Ovary (tissue), 9 donors: ENCODE data around the gene TECTB. TPM values are rescaled to one million over a fixed set of nuclear protein-coding genes. Genes with fewer than 3 reads are reported as not detected.

Experiments
- DNase-seq, 5 donors: peaks; one replicate each; pipeline ENCODE4 v3.0.0-alpha.2; 2019 to 2020
- H3K27ac ChIP-seq, 2 donors: fragments of 200-600 bp; one replicate each; pipeline versions ENCODE4 v1.5.1 to v1.8.0; 2019 to 2022
- H3K27me3 ChIP-seq: fragments of 200-600 bp; one replicate; pipeline ENCODE4 v1.8.0; 2022
- H3K36me3 ChIP-seq: fragments of 200-600 bp; sonication (generic); one replicate; pipeline ENCODE4 v1.5.1; 2019
- H3K4me1 ChIP-seq: one replicate; pipeline ENCODE4 v1.8.1; 2013; ENCODE audit warnings: mild to moderate bottlenecking, moderate library complexity; ENCODE audit not compliant: insufficient read depth
- H3K4me3 ChIP-seq: fragments of 200-600 bp; sonication (generic); one replicate; pipeline ENCODE4 v1.5.1; 2017
- H3K9me3 ChIP-seq, 2 donors: fragments of 200-600 bp in 1 of 2; sonication (generic) in 1 of 2; one replicate each; pipeline versions ENCODE4 v1.5.1 to v1.8.1; 2013 to 2019; ENCODE audit warnings: mild to moderate bottlenecking in 1 of 2, moderate library complexity in 1 of 2
- CTCF ChIP-seq, 3 donors: fragments of 450-650 bp in 2 of 3; fragments of 200-600 bp in 1 of 3; IDR thresholded peaks; one replicate each; pipeline versions ENCODE4 v1.5.1 to v1.8.0; 2016 to 2022; ENCODE audit warnings: antibody characterized with exemption in 3 of 3, mild to moderate bottlenecking in 1 of 3
- EP300 ChIP-seq: sonication (generic); formaldehyde crosslinking; IDR thresholded peaks from one replicate; pipeline ENCODE4 v1.6.1; 2017; ENCODE audit warnings: antibody characterized with exemption
- POLR2A ChIP-seq: fragments of 450-650 bp; IDR thresholded peaks from one replicate; pipeline ENCODE4 v1.6.1; 2017; ENCODE audit warnings: antibody characterized with exemption, mild to moderate bottlenecking, moderate library complexity
- WGBS, 3 donors: extraction: QIAGEN DNeasy Blood & Tissue Kit in 1 of 3; methylation state at CpG; one replicate each; pipeline versions ENCODE4 v1.1.5 to v1.1.7; 2013 to 2017; 5-methylcytosine and 5-hydroxymethylcytosine counted together
- intact Hi-C, 4 donors: fragments of 100-400 bp; cut with DNase I; formaldehyde crosslinking; loops; one replicate each; pipeline versions ENCODE4 v1.11.0 to v1.15.1; 2022 to 2023
- polyA plus RNA-seq, 2 donors: library from polyadenylated mRNA; stranded (reverse); fragments of 200-250 nt in 1 of 2; fragments of 350-450 nt in 1 of 2; fragmentation: Illumina TruSeq in 1 of 2; extraction: RNeasy Lipid Tissue Mini Kit (QIAGEN cat#74804) in 1 of 2; gene quantifications; one replicate each; pipeline ENCODE4 v1.2.3, GENCODE V29; 2013 to 2014
- total RNA-seq, 7 donors: library from RNA; depleted of rRNA in 2 of 7; stranded (reverse); fragments of >200 nt in 2 of 7; fragmentation: NEBNext Ultra II Directional in 3 of 7; extraction: Animal tissue kit (Norgen Biotek cat#: 25700) in 3 of 7; gene quantifications; one replicate each; pipeline versions ENCODE4 v1.1.0 to v1.2.4, GENCODE V29; 2016 to 2023
- donor health status: DM: no; HTN: no; CAD: no; lungs with moderate emphysema.
- donor health status: DM: no; HTN: no; CAD: no.
- donor health status: Bipolar disorder and iron deficiency.
- donor health status: DM: yes; HTN: yes; CAD: no.
- donor health status: DM: no; HTN: no; CAD: no.
- donor health status: DM: yes; HTN: yes; CAD: no.

Gene TECTB
- total and polyA plus RNA-seq, 9 donors: 0.07 TPM; not detected in 8

- H3K4me1 ChIP-seq: no peaks in the 10 kb centered on the region
- no peak overlapping the region for H3K4me3 ChIP-seq
- H3K27me3 ChIP-seq: no peaks in the 10 kb centered on the region
- intact Hi-C loops: no loop called here
- TF ChIP-seq POLR2A: no peak
- no peak for TF ChIP-seq CTCF (IDR thresholded peaks at IDR 0.05)
- no peak for TF ChIP-seq EP300
- no peak overlapping the region for H3K27ac ChIP-seq
- H3K36me3 ChIP-seq: no peaks in the 10 kb centered on the region
- no peak for DNase-seq
- no peaks in the 10 kb centered on the region for H3K9me3 ChIP-seq
Observed at GRCh38 chr10:112269266-112269665, 13.9 kb upstream of the TECTB start.

- intact Hi-C loops: no loop called here
- Histone ChIP-seq H3K27ac (no peak overlapping the region), H3K27me3 (no peaks in the 10 kb centered on the region), H3K4me1 (no peaks in the 10 kb centered on the region), H3K9me3 (no peaks in the 10 kb centered on the region), H3K4me3 (no peak overlapping the region), H3K36me3 (no peaks in the 10 kb centered on the region)
- WGBS, 3 donors: 81 to 87% (median 85%) methylated on average over 3 of the region's 3 CpGs
- DNase-seq: no peak
- TF ChIP-seq POLR2A: no peak
Observed at GRCh38 chr10:112271982-112272381, 11.2 kb upstream of the TECTB start.

GRCh38 chr10:112274831-112275230 is 8.4 kb upstream of the TECTB start:
- Histone ChIP-seq H3K27ac (no peak overlapping the region), H3K4me3 (no peak overlapping the region), H3K9me3 (no peaks in the 10 kb centered on the region), H3K36me3 (no peaks in the 10 kb centered on the region), H3K27me3 (no peaks in the 10 kb centered on the region), H3K4me1 (no peaks in the 10 kb centered on the region)
- TF ChIP-seq POLR2A (no peak), CTCF (IDR thresholded peaks at IDR 0.05) (no peak), EP300 (no peak)
- DNase-seq: no peak
- 70 to 78% (median 75%) methylated on average over 5 of the region's 5 CpGs for WGBS, 3 donors
- intact Hi-C loops: no loop called here

GRCh38 chr10:112275512-112276245 is 7.5 kb upstream of the TECTB start:
- no peak for TF ChIP-seq EP300
- TF ChIP-seq CTCF (IDR thresholded peaks at IDR 0.05): no peak
- TF ChIP-seq POLR2A: no peak
- Histone ChIP-seq H3K4me3 (no peak overlapping the region), H3K27ac (no peak overlapping the region), H3K27me3 (no peaks in the 10 kb centered on the region), H3K4me1 (no peaks in the 10 kb centered on the region), H3K9me3 (no peaks in the 10 kb centered on the region), H3K36me3 (no peaks in the 10 kb centered on the region)
- DNase-seq: no peak
- WGBS, 3 donors: 67 to 88% (median 77%) methylated on average over 4 of the region's 4 CpGs
- intact Hi-C loops: no loop called here

GRCh38 chr10:112278871-112279270 is 4.3 kb upstream of the TECTB start:
- TF ChIP-seq CTCF (IDR thresholded peaks at IDR 0.05) (no peak), POLR2A (no peak)
- intact Hi-C loops: no loop called here

More at GRCh38 chr10:112278871-112279270, 4.3 kb upstream of the TECTB start:
- Histone ChIP-seq H3K27ac (no peak overlapping the region), H3K4me3 (no peak overlapping the region), H3K36me3 (no peaks in the 10 kb centered on the region), H3K4me1 (no peaks in the 10 kb centered on the region), H3K27me3 (no peaks in the 10 kb centered on the region), H3K9me3 (no peaks in the 10 kb centered on the region)
- DNase-seq: no peak
- WGBS, 3 donors: 37 to 43% (median 43%) methylated on average over 2 of the region's 2 CpGs
